GM23338 (cell line): ENCODE results near the gene APP. TPM values are rescaled to one million over a fixed set of nuclear protein-coding genes. Genes with fewer than 3 reads are reported as not detected.

Experiments used
- ATAC-seq: fragments of 200-7000 bp; cut with Tn5 transposase; 3 replicates; pipeline ENCODE4 v1.9.1; 2020
- DNase-seq: peaks from one replicate; pipeline ENCODE4 v3.0.0-alpha.2; 2015; ENCODE audit warnings: low spot score
- H2AFZ ChIP-seq: fragments of 200-600 bp; sonication (generic); 2 replicates; pipeline ENCODE4 v1.8.0; 2016; ENCODE audit warnings: antibody characterized with exemption, mild to moderate bottlenecking, moderate library complexity
- H3F3A ChIP-seq: fragments of 200-600 bp; sonication (generic); replicated peaks from 2 replicates; pipeline ENCODE4 v1.8.0; 2017; ENCODE audit warnings: antibody characterized with exemption, mixed run types, low read depth
- H3K27ac ChIP-seq: fragments of 200-600 bp; sonication (generic); 2 replicates; pipeline ENCODE4 v1.6.1; 2016; ENCODE audit warnings: low read depth
- H3K27me3 ChIP-seq: fragments of 200-600 bp; sonication (generic); 2 replicates; pipeline ENCODE4 v1.8.0; 2016; ENCODE audit warnings: mild to moderate bottlenecking, mixed run types, moderate library complexity; ENCODE audit not compliant: insufficient read depth
- H3K36me3 ChIP-seq: fragments of 200-600 bp; sonication (generic); 2 replicates; pipeline ENCODE4 v1.8.0; 2016; ENCODE audit warnings: mild to moderate bottlenecking; ENCODE audit not compliant: insufficient read depth
- H3K4me1 ChIP-seq: fragments of 200-600 bp; sonication (generic); 2 replicates; pipeline ENCODE4 v1.8.0; 2016; ENCODE audit warnings: mild to moderate bottlenecking, moderate library complexity; ENCODE audit not compliant: insufficient read depth
- H3K4me2 ChIP-seq: fragments of 200-600 bp; sonication (generic); 2 replicates; pipeline ENCODE4 v1.7.1; 2017; ENCODE audit warnings: mixed run types
- H3K4me3 ChIP-seq: fragments of 200-600 bp; sonication (generic); 2 replicates; pipeline ENCODE4 v1.6.1; 2016; ENCODE audit warnings: mixed run types
- H3K79me2 ChIP-seq: fragments of 200-600 bp; sonication (generic); replicated peaks from 2 replicates; pipeline ENCODE4 v1.8.0; 2017; ENCODE audit warnings: mild to moderate bottlenecking; ENCODE audit not compliant: insufficient read depth
- H3K9me2 ChIP-seq: fragments of 200-600 bp; sonication (generic); 2 replicates; pipeline ENCODE4 v1.8.0; 2017; ENCODE audit not compliant: insufficient read depth
- H4K20me1 ChIP-seq: fragments of 200-600 bp; sonication (generic); replicated peaks from 2 replicates; pipeline ENCODE4 v1.8.0; 2017; ENCODE audit warnings: mild to moderate bottlenecking; ENCODE audit not compliant: insufficient read depth
- H3K27ac Mint-ChIP-seq: 2 replicates; pipeline ENCODE4 v1.8.0; 2020; ENCODE audit warnings: inconsistent platforms, mild to moderate bottlenecking, moderate library complexity, mixed read lengths
- H3K27me3 Mint-ChIP-seq: 3 replicates; pipeline ENCODE4 v1.8.0; 2022; ENCODE audit warnings: low read depth, mild to moderate bottlenecking, moderate library complexity, mixed read lengths, inconsistent platforms; ENCODE audit not compliant: insufficient read depth, poor library complexity
- H3K36me3 Mint-ChIP-seq: 3 replicates; pipeline ENCODE4 v1.8.0; 2021; ENCODE audit warnings: low read depth, mild to moderate bottlenecking, inconsistent platforms, moderate library complexity, mixed read lengths
- H3K4me1 Mint-ChIP-seq: 3 replicates; pipeline ENCODE4 v1.8.0; 2020; ENCODE audit warnings: mild to moderate bottlenecking, inconsistent platforms, mixed read lengths
- H3K4me3 Mint-ChIP-seq: 3 replicates; pipeline ENCODE4 v1.8.0; 2021; ENCODE audit warnings: moderate library complexity, mild to moderate bottlenecking, inconsistent platforms, mixed read lengths
- H3K9me3 Mint-ChIP-seq: 3 replicates; pipeline ENCODE4 v1.8.0; 2020; ENCODE audit warnings: moderate library complexity, mild to moderate bottlenecking, inconsistent platforms, mixed read lengths
- CTCF ChIP-seq, 2 experiments: fragments of 200-600 bp in 1 of 2; sonication (generic) in 1 of 2; conservative IDR thresholded peaks; 2 replicates each; pipeline versions ENCODE4 v1.5.1 to v1.6.1; 2016 to 2017; ENCODE audit warnings: antibody characterized with exemption in 2 of 2, low read depth in 2 of 2, mild to moderate bottlenecking in 2 of 2, moderate library complexity in 1 of 2
- ETS1 ChIP-seq: IDR thresholded peaks from 2 replicates; pipeline ENCODE4 v1.6.1; 2016; ENCODE audit warnings: antibody characterized with exemption
- EZH2 ChIP-seq: fragments of 200-600 bp; sonication (generic); IDR thresholded peaks from one replicate; pipeline ENCODE4 v1.8.0; 2017; ENCODE audit warnings: antibody characterized with exemption, mild to moderate bottlenecking, low read depth; ENCODE audit not compliant: unreplicated experiment
- EZH2phosphoT487 ChIP-seq: fragments of 200-600 bp; sonication (generic); IDR thresholded peaks from one replicate; pipeline ENCODE4 v1.8.1; 2018; ENCODE audit warnings: antibody characterized with exemption; ENCODE audit not compliant: unreplicated experiment
- JUNB ChIP-seq: IDR thresholded peaks from one replicate; pipeline ENCODE4 v1.6.1; 2016; ENCODE audit warnings: antibody characterized with exemption; ENCODE audit not compliant: unreplicated experiment
- NANOG ChIP-seq: IDR thresholded peaks from 2 replicates; pipeline ENCODE4 v1.6.1; 2016; ENCODE audit warnings: antibody characterized with exemption, borderline replicate concordance
- POLR2AphosphoS5 ChIP-seq: IDR thresholded peaks from 2 replicates; pipeline ENCODE4 v1.6.1; 2016; ENCODE audit warnings: antibody characterized with exemption, low read depth
- REST ChIP-seq: IDR thresholded peaks from one replicate; pipeline ENCODE4 v1.6.1; 2018; ENCODE audit warnings: antibody characterized with exemption; ENCODE audit not compliant: unreplicated experiment
- STAT1 ChIP-seq: IDR thresholded peaks from one replicate; pipeline ENCODE4 v1.6.1; 2016; ENCODE audit warnings: antibody characterized with exemption; ENCODE audit not compliant: unreplicated experiment
- ZNF114 ChIP-seq: fragments of 250-450 bp; sonication (Bioruptor Pico); IDR thresholded peaks from 2 replicates; pipeline ENCODE4 v1.5.0; 2020; ENCODE audit warnings: mild to moderate bottlenecking, moderate library complexity
- ZNF331 ChIP-seq: fragments of 250-450 bp; sonication (Bioruptor Pico); IDR thresholded peaks from 2 replicates; pipeline ENCODE4 v1.5.0; 2020; ENCODE audit warnings: low read depth, mild to moderate bottlenecking, moderate library complexity
- polyA plus RNA-seq: library from polyadenylated mRNA; unstranded; fragments of >200 nt; fragmentation: Nextera tagmentation; extraction: Ambion mirVana; gene quantifications from 2 replicates; pipeline ENCODE4 v1.2.1, GENCODE V29; 2016
- total RNA-seq: library from RNA; depleted of rRNA; stranded (reverse); fragments of >200 nt; shearing (Covaris generic); gene quantifications from 2 replicates; pipeline ENCODE4 v1.2.3, GENCODE V29; 2014

APP gene
- total and polyA plus RNA-seq, 2 experiments from 2014 or later, result 69.4 to 444 TPM

DNA sequence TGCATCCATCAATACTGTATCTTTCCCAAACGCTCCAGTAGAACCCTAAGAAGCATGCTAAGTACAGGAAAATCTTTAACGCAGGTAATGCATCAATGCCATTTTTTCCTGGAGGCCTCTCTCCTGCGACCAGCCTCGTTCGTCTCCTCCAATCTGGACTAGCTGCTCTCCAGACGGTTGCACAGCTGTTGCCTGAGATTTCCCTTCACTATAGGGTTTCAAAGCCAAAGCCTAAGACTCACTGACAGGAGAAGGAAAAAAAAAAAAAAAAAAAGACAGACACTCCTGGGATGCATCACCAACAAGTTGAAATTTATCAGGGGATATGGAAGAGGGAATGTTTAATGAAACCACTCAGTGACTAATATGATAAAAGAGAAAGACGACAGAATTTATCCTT is 93.0 kb downstream of the APP start:
- TF ChIP-seq EZH2phosphoT487 (no peak), ZNF331 (CRISPR knock-in tag) (no peak), STAT1 (no peak), ETS1 (no peak), EZH2 (no peak), ZNF114 (no peak), JUNB (no peak), CTCF (conservative IDR thresholded peaks at IDR 0.05; ENCODE audit: low read depth in 2 of 2) (no peak), NANOG (no peak), REST (no peak), POLR2AphosphoS5 (no peak)
- Histone ChIP-seq H4K20me1 (no peaks in the 10 kb centered on the region), H2AFZ (no peak overlapping the region), H3F3A (no peaks in the 10 kb centered on the region), H3K9me2 (no peaks in the 10 kb centered on the region), H3K27me3 (no peaks in the 10 kb centered on the region), H3K4me2 (no peak overlapping the region), H3K4me3 (no peak overlapping the region), H3K27ac (0 out of 2 replicates have a peak overlapping the region, but pooled peaks have one; percentile 32), H3K4me1 (peaks cover 82% of the 10 kb centered on the region), H3K79me2 (peaks cover 85% of the 10 kb centered on the region), H3K36me3 (no peaks in the 10 kb centered on the region)
- DNase-seq, result no peak
- Mint-ChIP-seq H3K27me3 (peaks cover 3% of the 10 kb centered on the region), H3K27ac (peak overlapping the region; percentile 49; the same call in 1 of the 2 replicates), H3K36me3 (peaks cover 18% of the 10 kb centered on the region; the same call in 1 of the 3 replicates), H3K4me3 (no peak overlapping the region), H3K4me1 (peaks cover 73% of the 10 kb centered on the region), H3K9me3 (no peaks in the 10 kb centered on the region)
- ATAC-seq, result no peak
